Measurements from ENCODE around the gene BTRC. TPM values are rescaled to one million over a fixed set of nuclear protein-coding genes. Genes with fewer than 3 reads are reported as not detected.

The BTRC gene
- total RNA-seq, 1 donor from 2014 or later = 18.3 TPM

- no peak for DNase-seq (ENCODE audit: low spot score)
These were observed 87.8 kb downstream of the BTRC start for GRCh38 chr10:101441541-101442455.

DNA sequence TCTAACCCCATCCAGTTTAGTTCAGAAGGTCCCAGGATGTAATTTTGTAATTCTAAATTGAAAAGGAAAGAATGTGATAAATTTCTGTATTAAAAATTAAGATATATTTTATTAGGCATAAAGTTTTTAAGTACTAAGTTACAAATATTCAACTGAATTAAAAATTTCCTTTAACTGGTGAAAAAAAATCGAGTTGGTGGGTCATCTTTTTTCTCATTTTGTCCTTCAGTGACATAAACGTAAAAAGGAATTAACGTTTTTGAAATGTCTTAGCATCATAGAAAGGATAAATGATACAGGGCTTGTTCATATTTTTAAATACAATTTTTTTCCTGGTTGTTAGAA lies 88.5 kb downstream of the BTRC start:
- no peak for DNase-seq (ENCODE audit: low spot score)

DNA sequence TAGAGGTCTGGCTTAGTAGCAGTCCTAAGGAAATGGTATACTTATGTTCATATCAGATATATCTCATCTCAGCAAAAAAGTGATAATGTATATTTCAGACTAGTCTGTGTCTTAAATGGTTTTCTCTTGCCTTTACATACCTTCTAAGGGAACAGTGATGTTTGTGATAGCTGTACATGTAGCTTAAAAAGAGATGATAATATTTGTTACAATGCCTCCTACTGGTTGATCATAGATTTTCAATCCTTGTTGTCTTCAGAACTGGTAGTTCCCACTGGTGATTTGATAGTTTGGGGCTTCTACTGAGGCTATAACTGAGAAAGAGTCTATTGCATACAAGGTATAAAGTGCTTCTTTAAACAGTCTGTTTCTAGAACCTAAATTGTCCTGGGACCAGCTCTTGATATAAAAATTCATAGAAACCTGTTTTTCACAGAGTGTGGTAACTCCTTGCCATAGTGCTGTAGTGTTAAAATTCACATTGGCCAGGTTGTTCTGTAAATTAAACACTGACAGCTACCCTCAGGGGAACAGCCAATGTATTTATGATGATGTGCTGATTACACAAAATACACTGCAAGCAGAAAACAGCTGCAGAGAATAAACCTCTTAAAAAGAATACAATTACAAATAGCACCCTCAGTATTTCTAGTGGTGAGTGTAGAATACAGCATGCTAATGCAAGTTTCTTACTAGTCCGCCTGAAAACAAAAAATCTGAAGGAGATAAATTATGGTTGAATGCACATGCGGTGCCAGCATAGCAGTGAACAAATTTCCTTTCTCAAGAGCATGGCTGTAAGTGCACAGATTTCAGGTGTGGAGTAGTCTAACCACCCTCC lies 90.3 kb downstream of the BTRC start:
- DNase-seq (ENCODE audit: low spot score) = no peak

DNA sequence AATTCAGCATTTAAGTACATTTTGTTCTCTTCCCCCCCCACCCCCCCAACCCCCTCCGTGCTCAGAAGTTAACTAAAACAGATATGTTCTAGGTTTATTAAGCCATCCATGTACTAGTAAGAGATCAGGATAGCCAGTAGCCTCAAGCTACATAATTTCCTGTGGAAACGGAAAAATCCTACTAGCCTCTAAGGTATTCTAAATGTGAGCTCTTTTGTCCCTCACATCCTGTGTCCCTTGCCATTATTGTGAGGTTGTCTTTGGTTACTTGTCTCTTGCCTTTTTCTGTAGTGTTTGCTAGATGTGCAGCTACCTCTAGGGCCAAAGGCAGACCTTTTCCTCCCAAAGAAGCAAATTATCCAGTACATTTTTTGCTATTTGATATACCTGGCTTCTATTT lies 92.1 kb downstream of the BTRC start:
- DNase-seq (ENCODE audit: low spot score) = no peak

- DNase-seq (ENCODE audit: low spot score) = no peak
These were observed 93.0 kb downstream of the BTRC start for GRCh38 chr10:101446947-101447346.

- no peak for DNase-seq (ENCODE audit: low spot score)
These were observed 93.5 kb downstream of the BTRC start for GRCh38 chr10:101447477-101447876.

GRCh38 chr10:101450277-101451080 lies 96.5 kb downstream of the BTRC start:
- DNase-seq (ENCODE audit: low spot score) = no peak

DNA sequence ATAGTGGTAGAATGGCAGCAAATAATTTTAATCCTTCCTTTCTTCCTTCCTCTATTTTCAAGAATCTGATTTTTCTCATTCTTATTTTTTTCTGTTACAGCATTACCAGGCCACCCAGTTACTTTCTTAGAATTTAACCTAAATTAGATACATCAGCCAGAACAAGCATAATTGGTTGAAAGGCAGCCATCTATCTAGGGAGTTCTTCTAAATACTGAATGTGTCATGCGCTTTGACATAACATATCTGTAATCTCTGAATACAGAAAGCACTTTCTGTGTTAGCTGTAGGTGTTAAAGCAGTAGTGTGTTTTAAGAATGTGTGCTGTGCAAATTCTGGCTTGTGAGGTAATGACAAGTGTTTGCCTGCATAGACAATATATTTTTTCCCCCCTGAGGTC lies 97.3 kb downstream of the BTRC start:
- DNase-seq (ENCODE audit: low spot score) = no peak

DNA sequence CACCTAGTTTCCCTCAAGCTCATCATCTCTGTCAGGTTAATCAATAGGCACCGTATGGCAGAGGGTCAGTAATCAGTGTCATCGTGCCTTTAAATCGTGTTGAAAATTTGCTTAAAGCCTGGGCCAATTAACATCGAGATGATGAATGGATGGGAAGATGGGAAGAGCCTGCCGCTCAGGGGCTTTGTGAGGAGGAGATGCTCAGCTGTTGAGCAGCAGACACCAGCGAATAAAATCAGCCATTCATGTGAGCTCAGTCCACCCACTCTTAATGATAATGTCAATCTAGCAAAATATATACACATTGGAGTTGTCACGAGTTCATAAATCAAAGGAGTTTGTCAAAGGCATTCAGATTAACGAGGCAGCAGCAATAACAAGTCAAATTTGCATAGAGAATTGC lies 97.7 kb downstream of the BTRC start:
- DNase-seq (ENCODE audit: low spot score) = no peak

DNA sequence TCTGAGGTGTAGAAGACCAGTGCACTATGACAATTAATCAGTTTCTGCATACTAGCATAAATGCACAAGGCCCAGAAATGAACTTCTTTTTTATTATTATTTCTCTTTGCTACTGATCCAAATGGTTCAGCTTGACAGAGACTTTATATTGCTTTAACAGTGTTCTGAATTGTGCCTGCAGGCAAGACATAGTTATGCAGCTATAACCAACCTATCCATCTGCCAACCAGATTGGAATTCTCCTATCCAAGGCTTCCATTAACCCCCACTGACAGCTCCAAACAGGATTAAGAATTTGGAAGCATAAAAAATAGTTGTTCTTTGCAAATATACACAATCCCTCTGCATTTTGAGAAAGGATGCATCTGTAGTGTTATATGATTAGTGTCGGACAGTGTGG lies 98.2 kb downstream of the BTRC start:
- DNase-seq (ENCODE audit: low spot score) = no peak

GRCh38 chr10:101452593-101452992 lies 98.6 kb downstream of the BTRC start:
- DNase-seq (ENCODE audit: low spot score) = no peak

DNA sequence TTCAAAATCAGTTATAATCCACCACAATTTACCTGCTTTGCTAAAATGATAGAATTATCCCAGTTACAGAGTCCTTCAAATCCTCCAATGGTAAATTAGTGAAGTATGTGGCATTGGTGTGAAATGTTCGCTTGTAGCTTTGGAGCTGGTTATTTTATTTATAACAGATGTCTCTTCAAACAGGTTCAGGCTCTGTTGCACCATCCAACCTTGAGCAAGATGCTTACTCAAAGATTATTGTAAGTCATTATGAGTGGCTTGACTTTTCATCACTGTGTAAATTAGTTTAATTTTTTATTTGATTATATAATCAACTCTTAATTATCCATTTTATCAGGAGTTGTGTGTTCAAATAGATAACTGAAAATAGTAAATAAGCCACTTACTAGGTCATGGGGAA lies 99.4 kb downstream of the BTRC start:
- no peak for DNase-seq (ENCODE audit: low spot score)

- DNase-seq (ENCODE audit: low spot score) = no peak
These were observed 100.1 kb downstream of the BTRC start for GRCh38 chr10:101453791-101454718.

DNA sequence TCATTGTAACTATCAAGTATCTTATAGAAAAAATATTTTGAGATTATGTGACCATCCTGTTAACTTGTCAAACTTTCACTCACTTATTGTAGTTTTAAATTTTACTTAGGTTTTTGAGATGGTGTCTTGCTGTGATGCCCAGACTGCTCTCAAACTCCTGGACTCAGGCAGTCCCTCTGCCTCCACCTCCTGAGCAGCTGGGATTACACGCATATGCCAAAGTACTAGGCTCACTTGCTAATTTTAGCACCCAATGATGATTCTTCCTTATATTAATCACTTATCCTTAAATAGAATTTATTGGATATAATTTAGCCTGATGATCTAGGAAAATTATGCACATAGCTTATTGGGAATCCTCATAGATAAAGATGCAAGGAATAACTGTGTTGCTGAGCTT lies 104.9 kb downstream of the BTRC start:
- DNase-seq (ENCODE audit: low spot score) = no peak

- no peak for DNase-seq (ENCODE audit: low spot score)
These were observed 110.1 kb downstream of the BTRC start for GRCh38 chr10:101464082-101464481.

GRCh38 chr10:101464599-101464998 lies 110.6 kb downstream of the BTRC start:
- DNase-seq (ENCODE audit: low spot score) = no peak

DNA sequence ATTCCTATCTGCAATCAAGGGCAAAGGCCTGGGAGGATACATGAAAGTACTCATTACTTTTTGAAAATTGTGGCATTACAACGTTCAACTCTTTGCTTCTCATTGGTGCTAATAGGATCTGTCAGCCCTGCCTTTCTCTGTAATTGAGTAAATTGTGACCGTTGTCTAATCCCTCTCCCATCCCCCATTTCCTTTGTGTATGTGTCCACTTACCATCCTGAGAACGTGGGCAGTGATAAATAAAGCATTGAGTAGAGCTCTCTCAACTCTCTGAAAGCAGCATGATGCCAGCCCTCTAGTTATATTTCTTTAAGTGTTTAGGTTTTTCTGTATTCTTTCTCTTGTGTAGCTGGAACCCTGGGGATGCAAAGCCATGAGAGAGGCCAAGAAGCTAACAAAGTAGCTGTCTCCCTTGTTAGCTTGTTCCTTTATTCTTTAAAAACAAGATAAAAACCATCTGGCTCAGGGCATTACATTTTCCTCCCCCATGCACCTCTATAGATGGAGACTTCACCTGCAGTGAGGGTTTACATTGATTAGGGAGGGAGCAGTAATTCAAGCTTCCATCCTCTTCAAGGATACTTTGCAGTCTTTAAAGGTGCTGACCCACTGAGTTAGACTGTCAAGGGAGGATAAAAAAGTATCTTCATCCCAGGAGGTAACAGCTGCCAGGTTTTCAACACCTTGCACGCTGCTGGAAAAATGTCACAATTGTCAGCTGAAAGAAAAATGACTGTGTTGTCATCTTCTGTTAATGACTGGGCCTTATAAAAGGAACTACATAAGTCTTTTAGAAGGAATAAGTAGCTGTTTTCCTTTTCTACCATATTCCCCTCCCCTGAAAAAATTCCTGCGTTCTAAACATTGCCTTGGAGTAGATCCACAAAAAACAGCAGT lies 112.3 kb downstream of the BTRC start:
- DNase-seq (ENCODE audit: low spot score) = no peak

GRCh38 chr10:101467286-101467770 lies 113.4 kb downstream of the BTRC start:
- DNase-seq (ENCODE audit: low spot score) = no peak

DNA sequence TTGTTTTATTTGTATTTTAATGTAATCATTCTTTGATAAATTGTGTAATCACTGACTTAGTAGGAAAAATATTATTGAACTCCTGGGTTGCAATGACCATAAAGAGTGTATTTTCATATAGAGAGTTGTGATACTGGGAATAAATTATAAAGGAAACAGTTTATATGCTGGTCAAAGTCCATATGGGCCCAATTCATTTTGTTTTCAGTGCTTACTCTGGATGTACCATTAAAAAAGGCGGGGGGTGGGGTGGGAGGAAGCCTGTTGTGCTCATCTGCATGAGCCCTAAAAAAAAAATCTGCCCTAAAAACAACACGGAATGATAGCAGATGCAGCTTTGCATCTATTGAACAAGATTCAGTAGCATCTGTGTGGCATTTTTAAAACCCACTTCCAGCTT lies 114.2 kb downstream of the BTRC start:
- DNase-seq (ENCODE audit: low spot score) = no peak
